IMR-90 (cell line): ENCODE results near the gene PTCH2. TPM values are rescaled to one million over a fixed set of nuclear protein-coding genes. Genes with fewer than 3 reads are reported as not detected.
A peak's percentile ranks its signal among the peaks of the same experiment; 100 is the strongest.

ENCODE experiments used
- ATAC-seq: fragments of 200-7000 bp; cut with Tn5 transposase; 2 replicates; pipeline ENCODE4 v1.9.1; 2020; ENCODE audit warnings: low read depth, mild to moderate bottlenecking, moderate library complexity
- BruUV-seq: library from RNA; stranded (reverse); fragments of 400-500 nt; replicated peaks from 2 replicates; lab custom pipeline; 2021; lab: Mats Ljungman, UMichigan
- CTCF ChIA-PET: fragments of 300-600 bp; formaldehyde crosslinking; extraction: SDS; loops from one replicate; lab custom pipeline; 2021; ENCODE audit warnings: antibody characterized with exemption; lab: Yijun Ruan, JAX
- POLR2A ChIA-PET: fragments of 300-600 bp; sonication (Branson Sonifier 250); formaldehyde crosslinking; loops from one replicate; lab custom pipeline; 2022; ENCODE audit warnings: antibody characterized with exemption; ENCODE audit not compliant: unreplicated experiment; lab: Charles Lee
- DNase-seq: peaks from one replicate; pipeline ENCODE4 v3.0.0; 2013
- H2AFZ ChIP-seq: replicated peaks from 2 replicates; pipeline ENCODE3; 2013; ENCODE audit warnings: low read length, mild to moderate bottlenecking; ENCODE audit not compliant: poor library complexity
- H2AK5ac ChIP-seq: 2 replicates; pipeline ENCODE4 v1.6.1; 2013; ENCODE audit warnings: low read depth, low read length, inconsistent platforms
- H2AK9ac ChIP-seq: replicated peaks from 2 replicates; pipeline ENCODE3; 2013; ENCODE audit warnings: mild to moderate bottlenecking, low read depth, low read length, moderate library complexity; ENCODE audit not compliant: poor library complexity
- H2BK120ac ChIP-seq: 2 replicates; pipeline ENCODE4 v1.6.1; 2013; ENCODE audit warnings: low read depth, low read length, inconsistent platforms
- H2BK15ac ChIP-seq: 3 replicates; pipeline ENCODE4 v1.6.1; 2013; ENCODE audit warnings: low read depth, low read length, inconsistent platforms
- H2BK20ac ChIP-seq: 2 replicates; pipeline ENCODE4 v1.6.1; 2013; ENCODE audit warnings: low read depth, mild to moderate bottlenecking, inconsistent platforms, low read length, moderate library complexity
- H2BK5ac ChIP-seq: 2 replicates; pipeline ENCODE4 v1.6.1; 2013; ENCODE audit warnings: mild to moderate bottlenecking, low read depth, low read length, inconsistent platforms; ENCODE audit not compliant: poor library complexity, severe bottlenecking
- H3K14ac ChIP-seq: replicated peaks from 2 replicates; pipeline ENCODE4 v1.6.1; 2013; ENCODE audit warnings: low read depth, low read length, inconsistent platforms
- H3K18ac ChIP-seq: 2 replicates; pipeline ENCODE4 v1.6.1; 2013; ENCODE audit warnings: low read depth, low read length, control low read depth
- H3K23ac ChIP-seq: 2 replicates; pipeline ENCODE4 v1.6.1; 2013; ENCODE audit warnings: low read depth, low read length, inconsistent platforms
- H3K27ac ChIP-seq: 2 replicates; pipeline ENCODE4 v1.5.1; 2013; ENCODE audit warnings: mild to moderate bottlenecking, control low read depth, low read length; ENCODE audit not compliant: insufficient read depth
- H3K27me3 ChIP-seq: 2 replicates; pipeline ENCODE4 v1.6.1; 2013; ENCODE audit warnings: low read length; ENCODE audit not compliant: control insufficient read depth, insufficient read depth
- H3K36me3 ChIP-seq: 2 replicates; pipeline ENCODE4 v1.6.1; 2013; ENCODE audit warnings: low read length, mixed read lengths; ENCODE audit not compliant: control insufficient read depth, insufficient read depth
- H3K4ac ChIP-seq: 2 replicates; pipeline ENCODE4 v1.6.1; 2013; ENCODE audit warnings: low read depth, low read length, inconsistent platforms
- H3K4me1 ChIP-seq: 2 replicates; pipeline ENCODE4 v1.6.1; 2013; ENCODE audit warnings: low read length, mixed read lengths; ENCODE audit not compliant: control insufficient read depth, insufficient read depth
- H3K4me2 ChIP-seq: 2 replicates; pipeline ENCODE4 v1.6.1; 2013; ENCODE audit warnings: low read depth, mild to moderate bottlenecking, control low read depth, low read length, moderate library complexity
- H3K4me3 ChIP-seq: 2 replicates; pipeline ENCODE4 v1.5.1; 2013; ENCODE audit warnings: low read depth, mild to moderate bottlenecking, control low read depth, low read length, moderate library complexity; ENCODE audit not compliant: insufficient read depth
- H3K56ac ChIP-seq: 2 replicates; pipeline ENCODE4 v1.6.1; 2013; ENCODE audit warnings: low read length, inconsistent platforms; ENCODE audit not compliant: insufficient read depth; ENCODE audit errors: extremely low read depth
- H3K79me1 ChIP-seq, 2 experiments: 2 replicates each; pipeline ENCODE4 v1.6.1; 2013; ENCODE audit warnings: low read length in 2 of 2, inconsistent platforms in 1 of 2, low read depth in 1 of 2
- H3K9ac ChIP-seq: 2 replicates; pipeline ENCODE4 v1.6.1; 2013; ENCODE audit warnings: low read depth, low read length, control low read depth
- H3K9me1 ChIP-seq: 2 replicates; pipeline ENCODE4 v1.6.1; 2013; ENCODE audit warnings: low read length, inconsistent platforms; ENCODE audit not compliant: insufficient read depth
- H3K9me3 ChIP-seq: 2 replicates; pipeline ENCODE4 v1.6.1; 2013; ENCODE audit warnings: low read length; ENCODE audit not compliant: control insufficient read depth, insufficient read depth
- H4K20me1 ChIP-seq: 2 replicates; pipeline ENCODE4 v1.6.1; 2013; ENCODE audit warnings: low read length, inconsistent platforms; ENCODE audit not compliant: insufficient read depth
- H4K5ac ChIP-seq: 2 replicates; pipeline ENCODE4 v1.6.1; 2013; ENCODE audit warnings: mild to moderate bottlenecking, low read depth, low read length, control low read depth
- H4K8ac ChIP-seq, 2 experiments: 2 replicates each; pipeline ENCODE4 v1.6.1; 2013; ENCODE audit warnings: low read depth in 2 of 2, low read length in 2 of 2, control low read depth in 1 of 2, inconsistent platforms in 1 of 2
- H4K91ac ChIP-seq: 2 replicates; pipeline ENCODE4 v1.6.1; 2013; ENCODE audit warnings: low read depth, low read length, inconsistent platforms; ENCODE audit not compliant: insufficient read depth
- BHLHE40 ChIP-seq: fragments of 150-350 bp; IDR thresholded peaks from 2 replicates; pipeline ENCODE4 v1.6.1; 2016; ENCODE audit warnings: mild to moderate bottlenecking, low read depth, low read length
- MXI1 ChIP-seq: IDR thresholded peaks from 2 replicates; pipeline ENCODE4 v1.6.1; 2012; ENCODE audit warnings: low read depth, mild to moderate bottlenecking, low read length, moderate library complexity, borderline replicate concordance
- WGBS, 2 experiments: methylation state at CpG; one replicate each; pipeline versions ENCODE4 v1.1.5 to v1.1.7; 2013; ENCODE audit warnings: missing lambda C conversion rate in 2 of 2; ENCODE audit not compliant: insufficient read length in 1 of 2; ENCODE audit errors: extremely low coverage in 2 of 2; 5-methylcytosine and 5-hydroxymethylcytosine counted together
- dilution Hi-C: fragments of 300-500 bp; cut with HindIII; formaldehyde crosslinking; loops from one replicate; pipeline ENCODE4 v1.14.3; 2018; ENCODE audit warnings: low sequenced_read_pairs; ENCODE audit not compliant: unreplicated experiment
- in situ Hi-C: fragments of 300-500 bp; cut with MboI; formaldehyde crosslinking; loops from 3 replicates; pipeline ENCODE4 v1.14.3; 2019; ENCODE audit warnings: low sequenced_read_pairs, inconsistent platforms, mixed read lengths
- intact Hi-C: fragments of 100-400 bp; cut with micrococcal nuclease; formaldehyde crosslinking; loops from 2 replicates; pipeline ENCODE4 v1.10.0; 2022
- polyA plus RNA-seq, 3 experiments: library from polyadenylated mRNA; depleted of rRNA; stranded (reverse); fragments of >200 nt; gene quantifications; 2 replicates each; pipeline ENCODE4 v1.2.3, GENCODE V29; 2012; ENCODE audit warnings: low replicate concordance in 1 of 3
- total RNA-seq: library from RNA; depleted of rRNA; stranded (reverse); fragments of >200 nt; gene quantifications from 2 replicates; pipeline ENCODE4 v1.2.3, GENCODE V29; 2012

PTCH2 gene
- total and polyA plus RNA-seq, 2 of the 4 experiments (the other 2 are of a cell fraction): under 0.01 to 0.56 TPM

DNA sequence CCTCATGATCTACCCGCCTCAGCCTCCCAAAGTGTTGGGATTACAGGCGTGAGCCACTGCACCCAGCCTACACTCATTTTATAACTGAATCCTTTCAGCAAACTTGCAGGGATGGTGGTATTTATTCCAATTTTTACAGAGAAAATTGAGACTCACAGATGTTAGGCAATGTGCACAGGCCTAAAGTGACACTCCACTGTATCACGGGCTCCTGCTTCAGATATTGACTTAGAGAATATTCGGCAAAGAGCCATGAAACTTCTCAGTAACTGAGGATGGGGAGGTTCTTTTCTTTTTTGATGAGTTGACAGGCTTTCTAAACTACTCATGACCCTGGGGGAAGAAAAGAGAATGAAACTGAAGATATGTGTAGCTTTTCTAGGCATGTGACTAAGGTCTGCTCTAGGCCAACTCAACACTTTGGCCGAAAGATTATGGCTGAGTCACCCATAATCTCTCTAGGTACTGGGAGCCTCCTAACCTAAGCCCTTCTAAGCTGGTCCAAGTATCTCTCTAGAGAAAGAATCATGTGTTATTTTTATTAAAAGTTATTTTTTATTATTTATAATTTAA lies 19.9 kb upstream of the PTCH2 start:
- DNase-seq (peak; percentile 66), ATAC-seq (peak; percentile 27; the same call in 1 of the 2 replicates)
- POLR2A ChIA-PET: no interaction called here

More for the DNA sequence above, 19.9 kb upstream of the PTCH2 start:
- H2BK20ac ChIP-seq: no peak overlapping the region
- no peak overlapping the region for H2BK5ac ChIP-seq
- H2AFZ ChIP-seq: no peak overlapping the region
- CTCF ChIA-PET: interaction anchor here (0.9 kb wide), 1 partner anchor 9 kb away, joined by 3 read pairs; no protein-coding TSS in a partner anchor
- H3K9ac ChIP-seq: no peak overlapping the region
- H3K27ac ChIP-seq: no peak overlapping the region
- no CpG with 5 or more reads among the region's 5 CpGs for WGBS, 2 experiments
- dilution Hi-C loops (no loop called here), intact Hi-C loops (no loop called here), in situ Hi-C loops (loop anchor here (25.0 kb wide), 1 partner anchor 124 kb away; the partner anchor contains the start of gene EIF2B3)
- no peak overlapping the region for H2AK9ac ChIP-seq
- no peak overlapping the region for H3K4me3 ChIP-seq
- H2AK5ac ChIP-seq: no peak overlapping the region
- H3K9me3 ChIP-seq: no peaks in the 10 kb centered on the region
- no peak overlapping the region for H3K4ac ChIP-seq
- H3K18ac ChIP-seq: no peak overlapping the region
- no peak overlapping the region for H3K56ac ChIP-seq
- H3K9me1 ChIP-seq: no peaks in the 10 kb centered on the region
- no peak overlapping the region for H2BK120ac ChIP-seq
- H3K23ac ChIP-seq: no peak overlapping the region
- H4K5ac ChIP-seq: no peak overlapping the region
- TF ChIP-seq MXI1: no peak
- 0 out of 2 replicates have a peak, but pooled peaks have one; percentile 33 for TF ChIP-seq BHLHE40
- no peak overlapping the region for H2BK15ac ChIP-seq
- H3K4me1 ChIP-seq: no peaks in the 10 kb centered on the region
- H4K8ac ChIP-seq: no peak overlapping the region
- no peaks in the 10 kb centered on the region for H3K27me3 ChIP-seq
- no peak overlapping the region for H4K91ac ChIP-seq
- H3K4me2 ChIP-seq: no peak overlapping the region
- peaks cover 3% of the 10 kb centered on the region for H3K36me3 ChIP-seq
- no peak overlapping the region for H3K14ac ChIP-seq
- no TSS peak for BruUV-seq
- no peaks in the 10 kb centered on the region for H4K20me1 ChIP-seq
- no peaks in the 10 kb centered on the region for H3K79me1 ChIP-seq
